ENCODE measurements around the gene FAM114A1.
"Not testable (repeated sequence)": the region's sequence is repeated elsewhere in the genome, so short reads cannot be mapped to it uniquely, and the experiment has no call there.

FAM114A1 gene

GRCh38 chr4:38902695-38903094, 35.1 kb downstream of the FAM114A1 start:
- no peak for DNase-seq (ENCODE audit: low read depth in 2 of 2)

GRCh38 chr4:38904090-38904666, 36.6 kb downstream of the FAM114A1 start:
- DNase-seq (ENCODE audit: low read depth in 2 of 2) = no peak

- no peak for DNase-seq (ENCODE audit: low read depth in 2 of 2)
Observed at GRCh38 chr4:38904682-38905081, 37.1 kb downstream of the FAM114A1 start.

DNA sequence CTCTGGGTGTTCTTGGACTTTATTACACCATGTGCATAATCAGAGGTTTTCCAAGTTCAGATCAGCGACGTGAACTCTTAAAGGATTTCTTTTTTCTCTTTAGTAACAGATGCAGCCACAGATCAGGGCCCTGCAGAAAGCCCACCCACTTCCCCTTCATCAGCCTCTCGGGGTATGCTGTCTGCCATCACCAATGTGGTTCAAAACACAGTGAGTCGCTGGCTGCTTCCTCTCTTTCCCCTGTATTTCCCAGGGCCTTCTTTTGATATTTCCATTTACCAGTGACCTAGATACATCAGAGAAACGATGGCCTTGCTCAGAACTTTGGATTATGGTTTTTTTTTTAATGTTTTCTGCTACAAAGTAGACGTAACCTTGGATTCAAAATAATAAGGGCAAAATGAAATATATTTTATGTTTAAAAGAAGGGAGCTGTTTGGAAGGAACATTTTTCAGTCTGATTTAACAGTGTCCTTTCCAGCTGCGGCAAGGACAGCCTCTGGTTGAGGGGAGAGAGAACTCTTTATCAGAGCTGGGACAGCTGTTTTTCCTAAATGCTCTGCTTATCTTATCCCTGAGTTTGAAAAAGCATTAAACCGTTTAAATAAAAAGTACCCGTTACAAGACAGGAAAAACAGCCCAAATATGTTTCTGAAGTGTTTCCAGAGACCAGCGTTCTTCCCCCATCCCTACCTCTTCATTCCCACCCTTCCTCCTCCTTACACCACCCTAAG, 38.2 kb downstream of the FAM114A1 start:
- no peak for DNase-seq (ENCODE audit: low read depth in 2 of 2)

- DNase-seq (ENCODE audit: low read depth in 2 of 2) = no peak
Observed at GRCh38 chr4:38907696-38908270, 40.2 kb downstream of the FAM114A1 start.

GRCh38 chr4:38909015-38909414, 41.4 kb downstream of the FAM114A1 start:
- no peak for DNase-seq (ENCODE audit: low read depth in 2 of 2)

- no peak for DNase-seq (ENCODE audit: low read depth in 2 of 2)
Observed at GRCh38 chr4:38911257-38911656, 43.7 kb downstream of the FAM114A1 start.

- DNase-seq (ENCODE audit: low read depth in 2 of 2) = no peak
Observed at GRCh38 chr4:38914854-38915253, 47.2 kb downstream of the FAM114A1 start.

DNA sequence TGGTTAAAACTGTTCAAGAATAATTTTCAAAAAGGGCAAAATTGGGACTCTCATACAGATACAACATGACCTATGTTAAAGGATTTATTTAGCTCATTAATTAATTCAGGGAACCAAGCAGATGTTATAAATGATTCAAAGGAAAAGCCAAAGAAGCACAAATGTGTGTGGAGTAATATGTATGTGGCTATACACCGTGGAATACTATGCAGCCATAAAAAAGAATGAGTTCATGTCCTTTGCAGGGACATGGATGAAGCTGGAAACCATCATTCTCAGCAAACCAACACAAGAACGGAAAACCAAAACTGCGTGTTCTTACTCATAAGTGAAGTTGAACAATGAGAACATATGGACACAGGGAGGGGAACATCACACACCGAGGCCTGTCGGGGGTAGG, 48.7 kb downstream of the FAM114A1 start:
- not testable (repeated sequence) for DNase-seq (ENCODE audit: low read depth in 2 of 2)

DNA sequence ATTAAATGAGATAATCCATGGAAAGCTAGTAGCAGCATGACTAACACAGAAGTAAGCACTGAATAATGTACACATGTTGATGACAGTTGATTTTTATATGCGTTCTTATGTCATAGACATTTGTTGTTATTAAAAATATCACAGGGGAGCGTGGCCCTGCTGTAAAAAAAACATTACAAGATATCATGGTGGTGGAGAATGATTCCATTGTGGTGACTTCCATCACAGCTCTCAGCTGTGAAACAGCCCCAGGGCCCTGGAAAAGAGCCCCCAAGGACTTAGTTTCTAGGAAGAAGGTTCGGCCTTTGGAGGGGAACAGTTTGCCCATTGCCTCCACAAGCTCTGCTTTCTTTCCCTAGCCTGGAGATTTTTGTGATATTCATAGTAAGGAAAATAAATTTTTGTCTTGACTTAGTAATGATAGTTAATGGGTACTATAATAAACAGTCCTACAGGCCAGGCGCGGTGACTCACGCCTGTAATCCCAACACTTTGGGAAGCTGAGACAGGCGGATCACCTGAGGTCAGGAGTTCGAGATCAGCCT, 49.9 kb downstream of the FAM114A1 start:
- no peak for DNase-seq (ENCODE audit: low read depth in 2 of 2)

- no peak for DNase-seq (ENCODE audit: low read depth in 2 of 2)
Observed at GRCh38 chr4:38919494-38919893, 51.9 kb downstream of the FAM114A1 start.

DNA sequence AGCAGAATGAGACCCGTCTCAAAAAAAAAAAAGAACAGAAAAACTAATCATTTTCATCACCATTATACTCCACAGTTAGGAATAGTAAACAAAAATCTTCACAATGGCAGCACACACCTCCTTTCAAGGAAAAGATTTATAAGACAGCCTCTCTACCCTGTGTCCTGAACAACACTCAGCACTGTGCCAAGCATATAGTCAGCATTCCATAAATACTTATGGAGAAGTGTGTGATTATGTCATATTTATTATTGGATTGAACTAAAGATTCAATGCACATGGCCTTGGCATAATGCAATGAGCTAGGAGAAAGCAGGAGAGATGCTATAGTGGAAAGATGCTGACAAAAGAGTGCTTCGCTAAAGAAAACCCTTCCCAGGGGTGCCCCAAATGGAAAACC, 52.6 kb downstream of the FAM114A1 start:
- DNase-seq (ENCODE audit: low read depth in 2 of 2) = no peak

DNA sequence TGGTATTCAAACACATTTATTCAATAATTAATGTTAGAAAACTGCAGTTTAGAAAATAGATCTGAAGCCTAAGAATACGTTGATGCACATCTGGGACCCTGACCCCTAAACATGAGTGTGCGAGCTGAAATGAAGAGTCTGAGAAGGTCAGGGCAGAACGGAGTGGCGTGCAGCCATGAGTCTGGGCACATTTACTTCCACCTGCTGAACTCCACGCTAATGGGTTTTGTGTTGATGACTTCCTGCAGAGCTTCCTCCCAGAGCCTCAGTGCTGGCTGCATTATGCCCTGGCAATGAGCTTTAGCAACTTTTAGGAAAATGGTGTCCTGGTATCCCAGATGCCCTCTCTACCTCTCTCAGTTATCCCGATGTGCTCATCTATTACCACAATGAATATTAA, 53.1 kb downstream of the FAM114A1 start:
- no peak for DNase-seq (ENCODE audit: low read depth in 2 of 2)

GRCh38 chr4:38921151-38921550, 53.5 kb downstream of the FAM114A1 start:
- no peak for DNase-seq (ENCODE audit: low read depth in 2 of 2)

DNA sequence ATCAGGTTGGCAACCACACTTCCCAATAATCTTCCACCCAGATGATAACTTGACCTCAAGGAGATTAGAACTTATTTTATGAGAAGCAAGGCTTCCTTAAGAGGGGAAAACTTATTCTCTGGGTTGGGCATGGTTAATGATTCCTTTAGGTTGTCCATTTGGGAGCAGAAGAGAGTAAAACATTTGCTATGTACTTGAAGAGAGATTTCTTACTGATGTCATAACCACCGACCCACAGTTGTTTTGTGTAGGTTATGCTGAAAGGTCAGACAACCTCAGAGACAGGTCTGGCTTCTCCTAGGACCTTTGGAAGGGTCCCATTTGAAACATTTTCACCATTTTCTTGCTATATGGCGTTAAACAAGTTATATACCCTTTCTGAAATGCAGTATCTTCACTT, 56.1 kb downstream of the FAM114A1 start:
- DNase-seq (ENCODE audit: low read depth in 2 of 2) = no peak

- no peak for DNase-seq (ENCODE audit: low read depth in 2 of 2)
Observed at GRCh38 chr4:38924353-38924752, 56.7 kb downstream of the FAM114A1 start.

DNA sequence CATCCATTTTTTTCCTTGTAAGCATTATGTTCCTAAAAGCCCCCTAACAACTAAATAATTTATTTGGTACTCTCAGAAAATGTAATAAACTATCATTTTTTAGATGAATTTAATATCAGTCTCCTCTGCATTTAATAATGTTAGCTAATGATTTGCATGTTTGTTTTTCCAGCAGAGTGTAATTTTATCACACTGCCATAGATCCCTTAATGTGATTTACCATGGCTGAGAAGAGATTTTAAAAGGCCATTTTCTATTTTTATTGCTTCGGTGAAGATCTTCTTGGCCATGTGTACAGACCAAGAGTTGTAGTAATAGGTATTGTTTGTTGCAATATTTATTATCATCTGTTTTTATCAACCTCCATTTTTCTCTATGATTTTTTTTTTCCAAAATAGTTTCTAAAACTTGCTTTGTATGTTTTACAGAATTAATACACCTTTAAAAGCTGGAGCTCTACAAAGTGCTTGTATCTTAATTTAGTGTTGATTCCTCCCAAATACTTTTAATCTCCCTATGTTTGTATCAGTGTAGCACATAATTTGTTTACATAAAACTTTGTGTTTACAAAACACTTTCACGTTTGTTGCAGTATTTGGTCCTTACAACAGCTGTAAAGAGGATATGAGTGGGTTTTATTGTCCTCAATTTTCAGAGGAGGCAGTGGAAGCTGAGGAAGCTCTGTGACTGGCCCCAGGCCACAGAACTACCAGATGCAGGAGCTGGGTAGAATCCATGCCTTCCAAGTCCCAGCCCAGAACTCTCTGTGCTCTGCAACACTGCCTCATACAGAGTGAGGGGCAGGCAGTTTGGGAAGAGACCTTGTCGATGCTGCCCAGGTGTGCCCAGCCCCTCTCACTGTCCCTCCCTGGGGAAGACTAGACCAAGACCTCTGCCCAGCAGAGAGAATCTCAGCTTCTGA, 58.1 kb downstream of the FAM114A1 start:
- DNase-seq (ENCODE audit: low read depth in 2 of 2) = no peak

DNA sequence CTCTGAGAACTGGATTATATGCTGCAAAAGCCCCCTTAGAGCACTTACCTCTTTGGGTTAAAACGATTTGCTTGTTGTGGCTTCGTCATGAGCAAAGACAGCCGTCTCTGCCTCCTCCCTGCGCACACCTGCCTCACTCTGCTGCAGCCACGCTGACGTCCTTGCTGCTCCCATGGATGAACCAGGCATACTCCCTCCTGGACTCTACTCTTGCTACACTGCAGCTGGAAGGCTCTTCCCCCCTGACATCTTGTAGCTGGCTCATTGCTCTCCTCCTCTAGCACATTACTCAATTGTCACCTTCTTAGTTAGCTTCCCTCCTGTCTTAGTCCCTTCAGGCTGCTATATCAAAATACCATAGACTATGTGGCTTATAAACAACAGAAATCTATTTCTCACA, 59.3 kb downstream of the FAM114A1 start:
- no peak for DNase-seq (ENCODE audit: low read depth in 2 of 2)

DNA sequence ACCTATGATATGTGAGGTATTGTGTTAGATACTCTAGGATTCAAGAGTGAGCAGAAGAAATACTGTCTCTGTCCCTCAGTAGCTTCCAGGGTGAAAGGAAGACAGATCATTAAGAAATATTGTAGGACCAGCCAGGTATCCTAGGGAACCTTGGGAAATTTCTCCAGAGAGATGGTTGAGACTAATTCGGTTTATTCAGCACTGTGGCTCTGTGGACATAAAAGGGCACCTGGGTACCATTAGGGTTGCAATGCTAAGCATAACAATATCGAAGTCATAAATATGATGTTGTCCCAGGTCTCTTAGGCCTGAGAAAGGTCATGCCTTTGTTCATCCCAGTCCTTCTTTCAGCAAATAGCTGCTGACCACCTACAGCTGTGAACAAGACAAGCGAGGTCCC, 61.0 kb downstream of the FAM114A1 start:
- DNase-seq (ENCODE audit: low read depth in 2 of 2) = no peak

- no peak for DNase-seq (ENCODE audit: low read depth in 2 of 2)
Observed at GRCh38 chr4:38928974-38929373, 61.4 kb downstream of the FAM114A1 start.

DNA sequence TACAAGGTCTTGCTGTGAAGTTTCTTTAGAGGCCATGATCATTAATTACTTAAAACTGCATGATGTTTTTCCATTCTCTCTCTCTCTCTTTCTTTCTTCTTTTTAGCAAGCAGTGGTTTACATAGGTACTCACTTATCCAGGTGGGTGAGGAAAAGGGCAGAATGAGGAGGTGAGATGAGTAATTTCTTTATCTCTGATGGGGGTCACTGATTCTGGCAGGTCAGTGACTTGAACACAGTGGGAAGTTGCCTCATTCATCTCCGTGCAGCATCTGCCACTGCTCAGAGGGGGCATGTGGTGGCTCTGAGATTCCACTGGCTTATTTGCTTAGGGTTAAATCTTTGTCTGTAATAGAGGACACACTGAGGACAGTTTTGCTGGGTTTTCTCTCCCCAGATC, 62.6 kb downstream of the FAM114A1 start:
- no peak for DNase-seq (ENCODE audit: low read depth in 2 of 2)

DNA sequence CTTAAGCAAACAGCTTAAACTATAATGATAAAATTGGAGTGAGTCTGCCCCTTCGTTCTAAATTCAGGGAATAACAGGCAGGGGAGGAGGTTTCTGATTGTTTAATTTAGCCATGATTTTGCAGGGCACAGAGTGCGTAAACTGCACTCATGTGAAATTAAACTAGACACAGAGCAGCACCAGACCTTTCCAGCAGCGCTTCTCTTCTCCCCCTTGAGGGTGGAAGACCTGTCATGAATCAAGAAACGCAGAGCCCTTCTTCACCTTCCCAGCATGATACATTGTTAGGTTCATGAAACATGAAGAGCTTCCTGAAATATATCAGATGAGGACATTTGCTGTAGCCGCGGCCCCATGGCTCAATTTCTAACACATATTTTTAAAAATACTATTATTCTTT, 63.1 kb downstream of the FAM114A1 start:
- no peak for DNase-seq (ENCODE audit: low read depth in 2 of 2)
